Measurements from ENCODE around the gene PROCR. TPM values are rescaled to one million over a fixed set of nuclear protein-coding genes. Genes with fewer than 3 reads are reported as not detected.
A peak's percentile ranks its signal among the peaks of the same experiment; 100 is the strongest.

Gene PROCR
- total and polyA plus RNA-seq, 4 donors: 14.4 to 31.0 (median 24.4) TPM

- H3K4me3 ChIP-seq: no peak overlapping the region
- no peak for TF ChIP-seq CTCF (IDR thresholded peaks at IDR 0.05; ENCODE audit: control extremely low read depth, extremely low read depth)
- ATAC-seq (ENCODE audit: insufficient read depth, low FRiP score) (no peak), DNase-seq (no peak)
- no peak overlapping the region for H3K27ac ChIP-seq (ENCODE audit: low read depth in 1 of 2, low read length in 1 of 2)
- no peaks in the 10 kb centered on the region for H3K27me3 ChIP-seq (ENCODE audit: control insufficient read depth in 3 of 3, insufficient read depth in 3 of 3, low read length in 2 of 3)
- no peaks in the 10 kb centered on the region for H3K9me3 ChIP-seq (ENCODE audit: control insufficient read depth in 4 of 4, insufficient read depth in 3 of 4, low read length in 3 of 4)
- no peaks in the 10 kb centered on the region for H3K36me3 ChIP-seq (ENCODE audit: control insufficient read depth in 4 of 4, insufficient read depth in 4 of 4, low read length in 4 of 4)
- 96 to 98% methylated on average over 1 of the region's 1 CpG for WGBS, 2 donors
- no peak overlapping the region for H3K9ac ChIP-seq (ENCODE audit: insufficient read depth in 1 of 2, low read length in 2 of 2)
- peaks cover 0 to 2% (median 0%) of the 10 kb centered on the region in 5 donors for H3K4me1 ChIP-seq (ENCODE audit: control insufficient read depth in 5 of 5, insufficient read depth in 5 of 5, low read length in 5 of 5)
Observed at GRCh38 chr20:35206802-35207201, 34.9 kb downstream of the PROCR start.

DNA sequence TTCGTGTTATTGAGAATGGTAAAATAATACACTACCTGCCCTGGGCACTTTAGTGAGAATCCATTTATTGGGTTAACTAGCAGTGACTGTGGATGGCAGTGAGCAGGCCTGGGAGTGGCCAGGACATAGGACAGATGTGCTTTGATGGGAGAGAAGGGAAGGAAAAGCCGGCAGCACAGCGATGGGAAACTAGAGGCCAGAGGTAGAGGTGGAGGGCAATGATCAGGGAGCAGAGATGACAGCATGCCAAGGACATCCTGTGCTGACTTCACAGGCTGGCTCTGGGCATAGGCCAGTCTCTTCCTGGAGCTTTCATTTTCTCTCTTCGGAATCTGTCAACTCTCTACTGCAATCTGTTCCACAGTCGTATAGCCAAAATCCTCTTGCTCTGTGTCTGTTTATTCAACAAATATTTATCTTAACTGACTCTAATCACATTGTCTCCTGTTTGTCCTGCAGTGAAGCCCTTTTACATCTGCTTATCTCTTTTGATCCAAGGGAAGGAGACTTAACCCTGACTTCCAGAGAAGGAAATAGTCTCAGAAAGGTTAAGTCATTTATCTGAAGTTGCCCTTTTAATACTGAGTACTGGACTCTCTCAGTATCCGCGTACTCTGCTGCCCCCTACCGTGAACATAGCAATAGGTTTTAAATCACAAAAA, 36.2 kb downstream of the PROCR start:
- Histone ChIP-seq H3K9ac (ENCODE audit: insufficient read depth in 1 of 2, low read length in 2 of 2) (peak overlapping the region in 1 of 2 donors; percentile 63), H3K27me3 (ENCODE audit: control insufficient read depth in 3 of 3, insufficient read depth in 3 of 3, low read length in 2 of 3) (no peaks in the 10 kb centered on the region)

GRCh38 chr20:35215066-35215956, 43.4 kb downstream of the PROCR start:
- no peak overlapping the region for H3K27ac ChIP-seq (ENCODE audit: low read depth in 1 of 2, low read length in 1 of 2)
- no peak for DNase-seq
- peaks cover 0 to 2% (median under 1%) of the 10 kb centered on the region in 4 donors for H3K36me3 ChIP-seq (ENCODE audit: control insufficient read depth in 4 of 4, insufficient read depth in 4 of 4, low read length in 4 of 4)
- no peak overlapping the region for H3K9ac ChIP-seq (ENCODE audit: insufficient read depth in 1 of 2, low read length in 2 of 2)
- no peaks in the 10 kb centered on the region for H3K27me3 ChIP-seq (ENCODE audit: control insufficient read depth in 3 of 3, insufficient read depth in 3 of 3, low read length in 2 of 3)
- TF ChIP-seq CTCF (IDR thresholded peaks at IDR 0.05; ENCODE audit: control extremely low read depth, extremely low read depth): no peak
- H3K9me3 ChIP-seq (ENCODE audit: control insufficient read depth in 4 of 4, insufficient read depth in 3 of 4, low read length in 3 of 4): no peaks in the 10 kb centered on the region
- no peak for ATAC-seq (ENCODE audit: insufficient read depth, low FRiP score)
- WGBS, 2 donors: 85 to 89% methylated on average over 12 of the region's 12 CpGs
- no peaks in the 10 kb centered on the region for H3K4me1 ChIP-seq (ENCODE audit: control insufficient read depth in 5 of 5, insufficient read depth in 5 of 5, low read length in 5 of 5)
- H3K4me3 ChIP-seq: no peak overlapping the region

More for the DNA sequence above, 36.2 kb downstream of the PROCR start:
- Histone ChIP-seq H3K27ac (ENCODE audit: low read depth in 1 of 2, low read length in 1 of 2) (peak overlapping the region in 1 of 2 donors; percentile 61), H3K36me3 (ENCODE audit: control insufficient read depth in 4 of 4, insufficient read depth in 4 of 4, low read length in 4 of 4) (no peaks in the 10 kb centered on the region), H3K4me1 (ENCODE audit: control insufficient read depth in 5 of 5, insufficient read depth in 5 of 5, low read length in 5 of 5) (peaks cover 0 to 2% (median 0%) of the 10 kb centered on the region in 5 donors), H3K9me3 (ENCODE audit: control insufficient read depth in 4 of 4, insufficient read depth in 3 of 4, low read length in 3 of 4) (no peaks in the 10 kb centered on the region), H3K4me3 (no peak overlapping the region)
- TF ChIP-seq CTCF (IDR thresholded peaks at IDR 0.05; ENCODE audit: control extremely low read depth, extremely low read depth): peak; percentile 90
- peak; percentile 83 to 91 (median 91) for DNase-seq
- WGBS, 2 donors: 29 to 36% methylated on average over 8 of the region's 8 CpGs
- ATAC-seq (ENCODE audit: insufficient read depth, low FRiP score): peak; percentile 93

Measured in lung (tissue), 12 donors.